Measurements from ENCODE around the gene AP4M1. TPM values are rescaled to one million over a fixed set of nuclear protein-coding genes. Genes with fewer than 3 reads are reported as not detected.

Gene AP4M1
- total RNA-seq, 1 donor from 2014 or later = 16.9 TPM

GRCh38 chr7:100079024-100079560, 22.4 kb upstream of the AP4M1 start:
- H3K36me3 Mint-ChIP-seq (ENCODE audit: low read depth) = peaks cover 39% of the 10 kb centered on the region
- H3K27ac Mint-ChIP-seq (ENCODE audit: unreplicated experiment) = peak overlapping the region; percentile 92
- no peak for TF ChIP-seq CTCF (IDR thresholded peaks at IDR 0.05)
- no peaks in the 10 kb centered on the region for H3K27me3 Mint-ChIP-seq (ENCODE audit: low read depth)
- peaks cover 38% of the 10 kb centered on the region for H3K4me1 Mint-ChIP-seq (ENCODE audit: low read depth)
- DNase-seq (ENCODE audit: low spot score) = no peak
- peak overlapping the region; percentile 89 for H3K4me3 Mint-ChIP-seq (ENCODE audit: unreplicated experiment)
- H3K9me3 Mint-ChIP-seq (ENCODE audit: low read depth) = no peaks in the 10 kb centered on the region

- Mint-ChIP-seq H3K36me3 (ENCODE audit: low read depth) (peaks cover 23% of the 10 kb centered on the region), H3K4me3 (ENCODE audit: unreplicated experiment) (peak overlapping the region; percentile 89), H3K27me3 (ENCODE audit: low read depth) (no peaks in the 10 kb centered on the region), H3K9me3 (ENCODE audit: low read depth) (no peaks in the 10 kb centered on the region), H3K4me1 (ENCODE audit: low read depth) (peaks cover 38% of the 10 kb centered on the region), H3K27ac (ENCODE audit: unreplicated experiment) (peak overlapping the region; percentile 92)
- no peak for TF ChIP-seq CTCF (IDR thresholded peaks at IDR 0.05)
- no peak for DNase-seq (ENCODE audit: low spot score)
These were observed 20.4 kb upstream of the AP4M1 start for GRCh38 chr7:100080907-100081534.

GRCh38 chr7:100081535-100082102, 19.8 kb upstream of the AP4M1 start, which contains the start of gene ZNF3:
Gene ZNF3, minus strand, starts transcription at chr7:100081723. Its CDS starts 4,366 bp downstream, at chr7:100077357.
- Mint-ChIP-seq H3K4me3 (ENCODE audit: unreplicated experiment) (peak within 1 kb of the TSS; percentile 89), H3K9me3 (ENCODE audit: low read depth) (no peaks in the 10 kb centered on the region)

GRCh38 chr7:100082978-100083377, 18.5 kb upstream of the AP4M1 start:
- Mint-ChIP-seq H3K27me3 (ENCODE audit: low read depth) (no peaks in the 10 kb centered on the region), H3K27ac (ENCODE audit: unreplicated experiment) (peak overlapping the region; percentile 22), H3K4me3 (ENCODE audit: unreplicated experiment) (no peak overlapping the region), H3K4me1 (ENCODE audit: low read depth) (peaks cover 48% of the 10 kb centered on the region), H3K36me3 (ENCODE audit: low read depth) (peaks cover 14% of the 10 kb centered on the region), H3K9me3 (ENCODE audit: low read depth) (no peaks in the 10 kb centered on the region)
- DNase-seq (ENCODE audit: low spot score) = no peak
- TF ChIP-seq CTCF (IDR thresholded peaks at IDR 0.05) = no peak

More at GRCh38 chr7:100081535-100082102, 19.8 kb upstream of the AP4M1 start, which contains the start of gene ZNF3:
- Mint-ChIP-seq H3K36me3 (ENCODE audit: low read depth) (peaks cover 19% of the 10 kb centered on the region), H3K27ac (ENCODE audit: unreplicated experiment) (peak within 1 kb of the TSS; percentile 92), H3K4me1 (ENCODE audit: low read depth) (peaks cover 38% of the 10 kb centered on the region), H3K27me3 (ENCODE audit: low read depth) (no peaks in the 10 kb centered on the region)
- DNase-seq (ENCODE audit: low spot score) = peak; percentile 99
- TF ChIP-seq CTCF (IDR thresholded peaks at IDR 0.05) = peak; percentile 97

GRCh38 chr7:100085515-100085914, 15.9 kb upstream of the AP4M1 start:
- H3K27me3 Mint-ChIP-seq (ENCODE audit: low read depth) = no peaks in the 10 kb centered on the region
- H3K9me3 Mint-ChIP-seq (ENCODE audit: low read depth) = no peaks in the 10 kb centered on the region
- no peak for TF ChIP-seq CTCF (IDR thresholded peaks at IDR 0.05)
- no peak for DNase-seq (ENCODE audit: low spot score)
- no peak overlapping the region for H3K27ac Mint-ChIP-seq (ENCODE audit: unreplicated experiment)
- peaks cover 6% of the 10 kb centered on the region for H3K36me3 Mint-ChIP-seq (ENCODE audit: low read depth)
- no peak overlapping the region for H3K4me3 Mint-ChIP-seq (ENCODE audit: unreplicated experiment)
- peaks cover 45% of the 10 kb centered on the region for H3K4me1 Mint-ChIP-seq (ENCODE audit: low read depth)

Data from chondrocyte (in vitro differentiated cells).